GM21786 (cell line): ENCODE results near the gene TIMM23.
A peak's percentile ranks its signal among the peaks of the same experiment; 100 is the strongest.
"Not testable (repeated sequence)": the region's sequence is repeated elsewhere in the genome, so short reads cannot be mapped to it uniquely, and the experiment has no call there.

Experiments
- ATAC-seq: cut with Tn5 transposase; IDR thresholded peaks from one replicate; pipeline ENCODE4 v1.9.1; 2021; ENCODE audit not compliant: unreplicated experiment

The TIMM23 gene

GRCh38 chr10:46020344-46020657 is 48.0 kb downstream of the TIMM23 start:
- ATAC-seq = no peak

- ATAC-seq = peak; percentile 96
These were observed 50.9 kb downstream of the TIMM23 start for GRCh38 chr10:46022978-46023702.

- ATAC-seq = no peak
These were observed 52.7 kb downstream of the TIMM23 start for GRCh38 chr10:46024948-46025347.

- no peak for ATAC-seq
These were observed 53.1 kb downstream of the TIMM23 start for GRCh38 chr10:46025406-46025805.

- no peak for ATAC-seq
These were observed 53.8 kb downstream of the TIMM23 start for GRCh38 chr10:46026106-46026505.

GRCh38 chr10:46028584-46029460 is 56.5 kb downstream of the TIMM23 start:
- peak; percentile 44 for ATAC-seq

- ATAC-seq = no peak
These were observed 57.3 kb downstream of the TIMM23 start for GRCh38 chr10:46029461-46030030.

GRCh38 chr10:46030091-46030937 is 58.0 kb downstream of the TIMM23 start, which contains the start of gene NCOA4:
Gene NCOA4, minus strand, starts transcription at chr10:46030623. Its CDS starts 13,943 bp downstream, at chr10:46016680.
- peak; percentile 96 for ATAC-seq

- ATAC-seq = no peak
These were observed 59.6 kb downstream of the TIMM23 start for GRCh38 chr10:46031648-46032532.

- no peak for ATAC-seq
These were observed 61.3 kb downstream of the TIMM23 start for GRCh38 chr10:46033602-46034011.

GRCh38 chr10:46035923-46036849 is 63.9 kb downstream of the TIMM23 start:
- no peak for ATAC-seq

GRCh38 chr10:46037107-46037825 is 65.0 kb downstream of the TIMM23 start:
- ATAC-seq = no peak

- no peak for ATAC-seq
These were observed 67.7 kb downstream of the TIMM23 start for GRCh38 chr10:46040004-46040403.

GRCh38 chr10:46042527-46042926 is 70.2 kb downstream of the TIMM23 start:
- no peak for ATAC-seq

GRCh38 chr10:46046261-46046660 is 74.0 kb downstream of the TIMM23 start, which contains the start of gene MSMB:
Gene MSMB, minus strand, starts transcription at chr10:46046269. Its CDS starts 32 bp downstream, at chr10:46046237.
- ATAC-seq = no peak

- ATAC-seq = no peak
These were observed 75.9 kb downstream of the TIMM23 start for GRCh38 chr10:46048152-46048551.

GRCh38 chr10:46049497-46049831 is 77.2 kb downstream of the TIMM23 start:
- ATAC-seq = not testable (repeated sequence)

GRCh38 chr10:46050941-46051623 is 78.8 kb downstream of the TIMM23 start:
- no peak for ATAC-seq
